Measurements from ENCODE around the gene RBMXL3. TPM values are rescaled to one million over a fixed set of nuclear protein-coding genes. Genes with fewer than 3 reads are reported as not detected.
"Not testable (repeated sequence)": the region's sequence is repeated elsewhere in the genome, so short reads cannot be mapped to it uniquely, and the experiment has no call there.

Gene RBMXL3
- total RNA-seq, 4 donors from 2014 or later = not detected

- H3K9me3 ChIP-seq = no peaks in the 10 kb centered on the region
- H3K27me3 ChIP-seq = no peaks in the 10 kb centered on the region
- no peak for TF ChIP-seq POLR2A (IDR thresholded peaks at IDR 0.05)
- no peak for TF ChIP-seq CTCF (IDR thresholded peaks at IDR 0.05)
- DNase-seq = no peak
- no peak overlapping the region for H3K27ac ChIP-seq
- no peaks in the 10 kb centered on the region for H3K36me3 ChIP-seq
- intact Hi-C loops (cut with DNase I) = no loop called here
- no peak overlapping the region for H3K4me3 ChIP-seq (replicated peaks in 1 of 3)
- H3K4me1 ChIP-seq = no peaks in the 10 kb centered on the region
- WGBS, 2 donors = 91 to 95% methylated on average over 4 to 18 of the region's 64 CpGs
Observed at GRCh38 chrX:115190636-115191489, 1.7 kb downstream of the RBMXL3 start.

- H3K27me3 ChIP-seq = no peaks in the 10 kb centered on the region
- H3K4me3 ChIP-seq (replicated peaks in 1 of 3) = no peak overlapping the region
- no peaks in the 10 kb centered on the region for H3K4me1 ChIP-seq
- TF ChIP-seq POLR2A (IDR thresholded peaks at IDR 0.05) (no peak), CTCF (IDR thresholded peaks at IDR 0.05) (no peak)
- H3K27ac ChIP-seq = no peak overlapping the region
- no peaks in the 10 kb centered on the region for H3K9me3 ChIP-seq
- no peak for DNase-seq
- 100% methylated on average over 3 to 4 of the region's 64 CpGs for WGBS, 2 donors
- no peaks in the 10 kb centered on the region for H3K36me3 ChIP-seq
- intact Hi-C loops (cut with DNase I) = no loop called here
Observed at GRCh38 chrX:115191490-115192243, 2.5 kb downstream of the RBMXL3 start.

- no peak for DNase-seq
Observed at GRCh38 chrX:115192244-115192700, 3.1 kb downstream of the RBMXL3 start.

GRCh38 chrX:115204040-115204439 lies 14.8 kb downstream of the RBMXL3 start:
- H3K4me1 ChIP-seq = no peaks in the 10 kb centered on the region
- H3K36me3 ChIP-seq = no peaks in the 10 kb centered on the region
- intact Hi-C loops (cut with DNase I) = no loop called here
- no peaks in the 10 kb centered on the region for H3K27me3 ChIP-seq
- WGBS, 2 donors = 94 to 100% methylated on average over 1 of the region's 1 CpG
- no peak overlapping the region for H3K27ac ChIP-seq
- no peak for TF ChIP-seq CTCF (IDR thresholded peaks at IDR 0.05)
- TF ChIP-seq POLR2A (IDR thresholded peaks at IDR 0.05) = no peak
- no peak overlapping the region for H3K4me3 ChIP-seq (replicated peaks in 1 of 3)
- no peak for DNase-seq
- no peaks in the 10 kb centered on the region for H3K9me3 ChIP-seq

More at GRCh38 chrX:115192244-115192700, 3.1 kb downstream of the RBMXL3 start:
- Histone ChIP-seq H3K36me3 (no peaks in the 10 kb centered on the region), H3K4me3 (replicated peaks in 1 of 3) (no peak overlapping the region), H3K27me3 (no peaks in the 10 kb centered on the region), H3K4me1 (no peaks in the 10 kb centered on the region), H3K9me3 (no peaks in the 10 kb centered on the region), H3K27ac (no peak overlapping the region)
- TF ChIP-seq POLR2A (IDR thresholded peaks at IDR 0.05) (no peak), CTCF (IDR thresholded peaks at IDR 0.05) (no peak)
- intact Hi-C loops (cut with DNase I) = no loop called here
- 92 to 97% methylated on average over 6 to 16 of the region's 35 CpGs for WGBS, 2 donors

GRCh38 chrX:115209547-115209946 lies 20.3 kb downstream of the RBMXL3 start:
- H3K36me3 ChIP-seq; intact Hi-C loops (cut with DNase I); H3K9me3 ChIP-seq; H3K4me3 ChIP-seq (replicated peaks in 1 of 3); H3K4me1 ChIP-seq; H3K27me3 ChIP-seq; H3K27ac ChIP-seq; DNase-seq: not testable (repeated sequence)

Data from thyroid gland (tissue), 4 donors.